GM19397 (cell line): Measurements from ENCODE around the gene POLR1C.
"Not testable (repeated sequence)": the region's sequence is repeated elsewhere in the genome, so short reads cannot be mapped to it uniquely, and the experiment has no call there.

Source experiments
- ATAC-seq: cut with Tn5 transposase; IDR thresholded peaks from one replicate; pipeline ENCODE4 v1.9.1; 2021; ENCODE audit warnings: mild to moderate bottlenecking, moderate library complexity; ENCODE audit not compliant: unreplicated experiment

POLR1C gene

DNA sequence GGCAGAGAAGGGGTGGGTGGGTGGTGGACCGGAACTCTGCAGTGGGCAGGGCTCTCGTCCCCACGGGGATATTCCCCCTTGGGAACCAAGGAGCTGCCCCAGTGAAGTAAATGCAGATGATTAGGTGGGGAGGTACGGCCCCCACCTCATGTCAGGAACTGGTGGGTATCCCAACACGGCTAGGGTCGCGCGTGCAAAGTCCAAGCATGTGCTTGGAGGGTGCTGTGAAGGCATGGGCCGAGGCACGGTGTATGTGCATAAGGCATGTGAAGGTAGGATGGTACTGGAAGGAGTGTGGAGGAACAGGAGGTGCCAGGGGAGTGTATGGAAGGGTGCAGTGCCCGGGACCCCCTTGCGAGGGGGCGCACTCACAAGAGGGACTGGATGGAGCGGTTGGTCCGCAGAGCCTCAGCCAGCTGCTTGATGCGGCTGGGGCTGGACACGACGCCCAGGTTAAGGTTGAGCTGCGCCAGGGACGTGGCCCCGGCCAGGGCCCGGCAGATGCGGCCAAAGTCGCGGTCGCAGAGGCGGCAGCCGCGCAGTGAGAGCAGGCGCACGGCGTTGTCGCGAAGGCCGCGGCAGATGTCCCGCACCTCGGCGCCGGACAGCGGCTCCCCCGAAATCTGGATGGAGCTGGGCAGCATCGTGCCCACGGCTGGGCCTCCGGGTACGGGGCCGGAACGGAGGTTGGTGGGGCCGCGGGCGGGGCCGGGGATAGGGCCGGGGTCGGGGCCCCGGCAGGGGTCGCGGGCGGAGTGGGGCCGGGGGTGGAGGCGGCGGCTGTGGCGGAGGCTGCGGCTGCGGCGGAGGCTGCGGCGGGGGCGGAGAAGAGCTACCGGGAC lies 7.5 kb upstream of the POLR1C start:
- no peak for ATAC-seq

DNA sequence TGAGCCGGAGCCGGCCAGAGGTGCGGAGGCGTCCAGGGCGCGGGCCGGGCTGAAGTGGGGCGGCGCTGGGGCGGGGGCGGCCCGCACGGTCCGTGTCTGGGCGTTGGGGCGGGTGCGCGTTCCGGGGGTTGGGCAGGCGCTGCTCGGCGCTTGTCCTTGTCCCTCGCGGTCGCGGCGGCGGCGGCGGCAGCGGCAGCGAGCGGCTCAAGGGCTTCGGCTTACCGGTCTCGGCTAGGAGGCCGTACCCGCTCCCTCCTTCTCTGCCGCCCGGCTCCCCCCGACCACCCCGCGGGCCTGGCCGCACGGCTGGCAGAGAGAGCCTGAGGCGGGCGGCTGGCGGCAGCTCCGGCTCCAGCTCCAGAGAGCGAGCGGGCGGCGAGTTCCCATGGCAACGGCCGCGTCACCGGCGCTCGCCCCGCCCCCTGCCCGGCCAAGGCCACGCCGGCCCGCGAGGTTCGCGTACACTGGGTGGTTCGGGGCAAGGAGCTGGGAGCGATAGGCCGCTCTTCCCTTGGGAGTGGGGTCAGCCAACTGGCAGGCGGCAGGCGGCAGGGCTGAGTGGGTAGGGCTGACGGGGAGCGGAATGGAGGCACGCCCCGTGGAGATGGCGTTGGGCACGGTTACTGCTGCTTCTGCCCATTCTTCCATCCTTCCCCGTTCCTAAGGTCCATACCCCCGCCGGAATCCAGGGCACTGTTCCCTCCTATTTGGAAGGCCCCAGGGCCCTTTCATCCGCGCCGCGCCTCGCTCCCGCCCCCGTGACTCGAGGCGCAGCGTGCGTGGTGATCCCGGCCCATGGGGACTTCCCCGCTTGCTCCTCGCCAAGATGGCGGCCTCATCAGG lies 6.7 kb upstream of the POLR1C start, which contains the start of gene LRRC73:
TSS of gene LRRC73 (minus strand) at position 363 of the 843 bp plus-strand sequence. CDS start 561 bp downstream, outside the sequence.
- ATAC-seq, result peak; percentile 62

DNA sequence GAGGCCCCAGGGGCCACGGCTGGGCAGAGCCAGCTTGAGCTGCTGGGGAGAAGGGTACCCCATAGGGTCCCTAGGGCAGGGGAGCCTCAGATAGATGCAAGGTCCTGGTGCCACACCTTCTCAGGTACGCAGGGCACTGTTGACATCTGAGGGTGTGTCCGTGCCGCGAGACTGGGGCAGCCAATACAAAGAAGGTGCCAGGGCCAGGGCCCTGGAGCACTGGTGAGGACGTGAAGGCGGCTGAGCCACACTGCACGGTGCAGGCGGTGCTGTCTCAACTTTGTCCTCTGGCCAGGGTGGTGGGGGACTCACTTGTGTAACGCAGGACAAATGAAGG lies 6.1 kb upstream of the POLR1C start:
- no peak for ATAC-seq

DNA sequence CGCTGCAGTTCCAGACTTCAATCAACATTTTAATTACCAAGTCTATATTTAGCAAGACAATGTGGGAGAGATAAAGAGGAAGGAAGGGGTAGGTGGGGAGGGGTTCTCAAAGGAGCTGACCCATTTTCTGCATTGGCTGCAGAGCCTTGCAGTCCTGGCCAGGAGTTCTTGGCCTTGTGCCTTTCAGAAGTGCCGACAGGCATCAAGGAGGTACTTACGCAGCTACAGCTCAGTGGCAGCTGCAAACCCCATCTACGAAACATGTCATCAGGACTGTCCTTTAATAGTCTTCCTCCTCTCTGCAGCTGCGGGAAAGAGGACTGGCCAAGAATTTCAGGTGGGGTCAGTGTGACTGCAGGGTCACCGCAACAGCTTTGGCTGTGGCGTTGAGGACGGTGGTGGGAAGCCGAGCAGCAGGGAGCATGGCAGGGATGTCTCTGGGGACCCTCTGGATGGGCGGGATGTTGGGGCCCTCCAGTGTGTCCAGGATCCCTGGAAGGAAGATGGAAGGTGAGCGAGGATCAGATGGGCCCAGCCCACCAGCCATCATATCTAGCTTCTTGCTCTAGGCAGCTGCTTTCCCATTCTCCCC lies 5.0 kb upstream of the POLR1C start:
- no peak for ATAC-seq

DNA sequence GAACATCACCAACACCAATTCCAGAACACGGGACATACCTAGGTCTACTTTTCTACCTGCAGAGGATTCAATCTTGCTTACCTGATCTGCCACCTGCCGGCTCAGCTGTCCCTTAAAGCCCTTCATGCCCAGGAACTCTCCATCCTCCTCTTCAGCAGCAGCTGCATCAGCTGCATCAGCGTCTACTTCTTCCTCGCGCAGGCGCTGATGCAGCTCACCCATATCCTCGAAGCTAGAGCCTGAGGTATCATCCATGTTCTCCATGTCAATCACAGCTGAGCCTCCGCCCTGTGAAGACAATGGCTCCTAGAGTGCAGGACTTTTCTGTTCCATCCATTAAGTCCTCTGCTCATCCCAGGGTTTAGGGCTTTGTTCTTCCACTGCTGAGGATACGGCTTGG lies 1.1 kb upstream of the POLR1C start:
- ATAC-seq, result no peak

DNA sequence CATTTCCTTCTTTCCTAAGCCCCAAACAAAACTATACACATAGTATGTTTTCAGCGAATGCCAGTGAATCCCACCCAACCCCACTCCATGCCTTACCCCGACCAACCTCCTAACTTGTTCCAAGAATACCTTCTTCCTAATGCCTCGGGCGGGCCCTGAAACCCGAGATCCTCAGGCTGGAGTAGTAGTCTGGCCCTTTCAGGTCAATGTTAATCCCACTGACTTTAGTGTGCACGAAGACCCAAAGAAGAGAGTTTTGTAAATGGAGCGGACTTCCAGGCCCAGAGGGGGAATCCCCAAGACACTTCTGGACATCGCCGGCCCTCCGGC lies 557 bp upstream of the POLR1C start:
- ATAC-seq, result no peak

DNA sequence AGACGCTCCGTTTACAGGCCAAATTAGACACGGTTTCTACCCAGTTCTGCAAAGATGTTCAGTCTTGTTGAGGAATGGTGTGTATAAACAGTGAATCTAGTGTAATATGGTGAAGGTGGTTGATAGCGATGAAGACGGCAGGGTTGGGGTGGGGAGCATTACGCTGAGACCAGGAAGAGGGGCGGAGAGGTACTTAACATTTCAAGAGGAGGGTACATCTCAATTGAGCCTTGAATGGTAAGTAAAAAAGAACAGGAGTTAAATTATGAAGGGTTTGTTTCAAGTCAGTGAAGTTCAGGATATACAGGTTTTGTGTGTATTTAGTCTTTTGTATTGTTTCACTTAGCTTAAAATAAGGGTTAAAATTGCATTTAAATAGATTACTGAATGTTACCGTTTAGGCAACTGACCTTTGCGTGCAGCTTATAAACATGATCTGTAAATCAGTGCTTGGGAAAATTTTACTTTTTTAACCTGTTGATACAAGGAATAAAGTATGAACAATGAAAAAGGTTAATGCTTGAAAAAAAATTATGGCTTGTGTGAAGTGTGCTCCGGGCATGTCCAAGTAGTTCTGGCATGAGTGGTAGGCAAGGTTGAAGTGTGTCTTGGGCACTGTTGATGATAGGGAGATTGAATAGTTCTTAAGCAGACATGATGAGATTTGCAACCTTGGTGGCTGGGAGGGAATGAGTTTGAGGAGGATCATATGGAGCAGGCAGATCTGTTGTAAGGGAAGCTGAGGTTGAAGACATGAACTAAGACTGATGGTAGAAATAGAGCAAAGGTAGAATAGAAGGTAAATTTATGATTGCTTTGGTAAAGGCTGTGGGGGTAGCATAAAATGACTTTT lies 842 bp downstream of the POLR1C start:
- no peak for ATAC-seq

DNA sequence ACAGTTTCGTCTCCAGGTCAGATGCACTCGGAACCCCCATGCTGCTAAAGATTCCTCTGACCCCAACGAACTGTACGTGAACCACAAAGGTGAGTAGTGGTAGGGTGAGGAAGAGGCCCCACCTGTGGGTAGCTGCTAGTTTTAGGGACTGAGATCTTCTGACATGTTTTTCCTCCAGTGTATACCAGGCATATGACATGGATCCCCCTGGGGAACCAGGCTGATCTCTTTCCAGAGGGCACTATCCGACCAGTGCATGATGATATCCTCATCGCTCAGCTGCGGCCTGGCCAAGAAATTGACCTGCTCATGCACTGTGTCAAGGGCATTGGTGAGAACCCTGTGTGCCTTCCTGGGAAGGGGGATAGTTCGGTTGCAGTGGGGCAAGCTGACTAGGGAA lies 3.2 kb downstream of the POLR1C start:
- ATAC-seq, result no peak

DNA sequence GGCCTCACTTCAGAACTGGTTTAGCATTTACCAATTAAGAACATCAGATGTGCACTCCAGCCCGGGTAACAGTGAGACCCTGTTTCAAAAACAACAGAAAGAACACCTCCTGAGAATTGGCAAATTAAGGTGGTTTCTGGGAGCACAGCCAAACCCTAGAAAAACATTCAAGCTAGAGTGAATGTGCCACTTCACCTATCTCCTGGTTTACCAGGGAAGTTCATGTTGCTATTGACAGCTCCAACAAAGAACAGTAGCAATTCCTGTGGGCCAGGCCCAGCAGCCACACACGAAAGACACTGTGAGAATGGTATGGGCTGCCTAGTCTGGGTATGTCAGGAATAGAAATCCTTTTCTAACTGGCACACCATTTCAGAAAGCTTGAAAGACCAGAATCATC lies 4.9 kb downstream of the POLR1C start:
- ATAC-seq, result no peak

DNA sequence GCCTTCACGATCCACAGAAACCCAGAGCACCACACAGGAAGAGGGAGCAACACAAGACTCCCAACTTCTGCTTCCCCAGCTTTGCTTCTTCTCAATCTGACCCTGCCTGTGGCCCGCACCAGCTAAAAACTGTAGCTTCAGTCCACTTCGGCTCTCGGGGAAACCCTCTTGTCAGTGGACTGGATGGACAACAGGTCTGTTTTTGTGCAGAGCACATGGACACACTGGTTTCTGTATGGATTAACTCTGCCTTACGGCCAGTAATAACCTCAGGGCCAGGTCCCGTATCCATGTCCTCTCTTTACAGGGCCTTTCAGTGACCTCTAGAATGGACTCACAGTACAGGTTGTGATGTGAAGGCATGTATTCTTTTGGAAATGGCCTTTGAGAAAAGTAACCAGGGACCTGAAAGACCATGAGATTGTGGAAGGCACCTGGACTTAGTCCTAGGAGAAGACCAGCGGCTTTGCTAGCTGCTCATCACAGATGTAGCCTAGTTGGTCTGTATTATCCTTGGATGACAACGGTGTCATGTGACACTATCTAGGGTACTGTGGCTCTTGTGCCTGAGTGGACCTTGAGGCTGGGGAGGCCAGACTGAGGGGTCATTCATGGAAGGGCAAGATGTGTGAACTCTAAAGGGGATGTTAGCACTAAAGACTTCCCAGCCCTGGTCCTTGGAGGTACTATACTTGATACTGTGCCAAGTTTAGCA lies 5.8 kb downstream of the POLR1C start:
- ATAC-seq, result no peak

DNA sequence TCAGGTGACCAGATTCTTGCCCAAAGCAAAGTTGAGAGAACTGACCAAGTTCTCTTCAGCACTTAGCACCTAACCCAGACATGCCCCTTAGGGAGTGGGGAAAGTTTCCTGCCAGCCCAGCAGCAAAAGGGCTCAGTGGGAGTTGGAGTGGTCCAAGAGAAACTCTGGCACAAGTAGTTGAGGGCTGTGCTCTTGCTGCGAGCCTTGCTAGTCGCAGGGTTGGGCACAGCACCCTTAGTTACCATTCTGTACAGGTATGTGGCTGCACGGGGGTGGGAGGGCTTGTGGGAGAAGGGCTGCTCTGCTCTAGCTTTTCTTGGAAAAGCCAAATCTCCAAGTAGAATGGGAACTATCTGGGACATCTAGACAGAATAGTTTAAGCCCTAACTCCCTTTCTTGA lies 6.4 kb downstream of the POLR1C start:
- no peak for ATAC-seq

DNA sequence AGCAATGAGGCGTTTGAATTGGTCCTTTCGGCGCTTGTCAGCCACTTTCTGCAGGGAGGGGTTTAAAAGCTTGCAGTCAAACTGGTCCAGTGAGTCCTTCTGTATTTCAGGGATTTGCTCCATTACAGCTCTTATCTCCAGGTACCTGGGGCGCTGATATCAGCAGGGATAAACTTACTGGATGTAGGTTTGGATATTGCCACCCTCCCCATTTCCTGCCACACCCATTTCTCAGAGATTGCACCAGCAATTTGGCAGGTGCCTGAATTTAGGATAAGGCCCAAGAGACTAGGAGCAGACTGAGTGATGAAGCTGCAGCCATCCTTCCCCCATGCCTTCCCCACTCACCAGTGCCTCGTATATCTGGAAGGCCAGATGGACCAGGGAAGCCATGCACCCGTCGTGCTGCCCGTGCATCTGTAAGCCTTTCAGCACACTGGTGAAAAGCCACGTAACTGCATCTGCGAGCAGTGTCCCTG lies 7.6 kb downstream of the POLR1C start:
- no peak for ATAC-seq

DNA sequence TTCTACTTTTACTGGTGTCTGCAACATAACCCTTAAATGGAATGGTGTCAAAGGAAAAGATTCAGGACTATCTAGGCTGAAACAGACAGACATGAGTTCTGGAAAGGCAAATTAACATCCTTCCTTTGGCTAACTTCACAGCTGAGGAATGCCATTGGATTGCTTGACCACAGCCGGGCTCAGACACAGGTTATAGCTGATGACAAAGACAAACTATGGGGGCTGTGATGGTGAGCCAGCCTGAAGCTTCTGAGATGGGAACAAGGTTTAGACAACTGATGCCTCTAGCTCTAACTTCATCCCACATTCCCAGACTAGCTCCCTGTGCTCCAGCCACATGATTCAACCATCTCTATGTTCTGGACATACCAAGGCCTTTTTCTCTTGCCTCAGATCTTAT lies 15.3 kb downstream of the POLR1C start:
- ATAC-seq, result no peak

DNA sequence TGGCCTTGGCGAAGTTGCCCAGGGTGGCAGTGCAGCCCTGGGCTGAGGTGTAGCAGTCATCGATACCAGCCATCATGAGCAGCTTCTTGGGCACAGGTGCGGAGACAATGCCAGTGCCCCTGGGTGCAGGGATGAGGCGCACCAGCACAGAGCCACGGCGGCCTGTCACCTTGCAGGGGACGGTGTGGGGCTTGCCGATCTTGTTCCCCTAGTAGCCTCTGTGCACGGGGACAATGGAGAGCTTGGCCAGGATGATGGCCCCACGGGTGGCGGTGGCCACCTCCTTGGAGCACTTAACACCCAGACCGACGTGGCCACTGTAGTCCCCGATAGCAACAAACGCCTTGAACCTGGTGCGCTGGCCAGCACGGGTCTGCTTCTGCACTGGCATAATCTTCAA lies 22.1 kb downstream of the POLR1C start:
- ATAC-seq, result not testable (repeated sequence)

DNA sequence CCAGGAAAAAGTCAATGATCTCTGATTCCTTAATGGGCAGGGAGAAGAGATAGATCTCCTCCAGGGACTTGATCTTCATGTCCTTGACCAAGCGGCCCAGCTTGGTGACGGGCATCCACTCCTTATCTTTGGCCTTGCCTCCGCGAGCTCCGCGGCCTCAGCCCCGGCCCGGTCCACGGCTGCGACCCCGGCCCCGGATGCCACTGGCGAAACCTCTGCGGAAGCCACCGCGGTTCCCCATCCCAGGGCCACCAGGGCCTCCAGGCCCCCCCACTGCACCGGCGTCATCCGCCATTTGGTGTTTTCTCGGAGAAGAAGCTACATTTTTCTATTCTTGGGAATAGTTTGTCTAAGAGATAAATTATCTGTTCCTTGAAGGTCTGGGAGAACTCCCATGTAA lies 22.5 kb downstream of the POLR1C start:
- ATAC-seq, result not testable (repeated sequence)

DNA sequence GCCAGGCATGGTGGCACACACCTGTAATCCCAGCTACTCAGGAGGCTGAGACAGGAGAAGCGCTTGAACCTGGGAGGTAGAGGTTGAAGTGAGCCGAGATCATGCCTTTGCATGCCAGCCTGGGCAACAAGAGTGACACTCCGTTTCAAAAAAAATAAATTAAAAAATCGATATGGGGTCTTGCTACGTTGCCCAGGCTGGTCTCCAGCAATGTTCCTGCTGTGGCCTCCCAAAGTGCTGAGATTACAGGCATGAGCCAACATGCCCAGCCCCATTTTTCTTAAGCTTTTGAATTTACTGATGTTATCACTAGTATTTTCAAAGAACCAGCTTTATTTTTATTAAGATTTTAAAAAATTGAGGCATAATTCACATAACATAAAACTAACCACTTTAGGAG lies 23.6 kb downstream of the POLR1C start:
- ATAC-seq, result no peak

DNA sequence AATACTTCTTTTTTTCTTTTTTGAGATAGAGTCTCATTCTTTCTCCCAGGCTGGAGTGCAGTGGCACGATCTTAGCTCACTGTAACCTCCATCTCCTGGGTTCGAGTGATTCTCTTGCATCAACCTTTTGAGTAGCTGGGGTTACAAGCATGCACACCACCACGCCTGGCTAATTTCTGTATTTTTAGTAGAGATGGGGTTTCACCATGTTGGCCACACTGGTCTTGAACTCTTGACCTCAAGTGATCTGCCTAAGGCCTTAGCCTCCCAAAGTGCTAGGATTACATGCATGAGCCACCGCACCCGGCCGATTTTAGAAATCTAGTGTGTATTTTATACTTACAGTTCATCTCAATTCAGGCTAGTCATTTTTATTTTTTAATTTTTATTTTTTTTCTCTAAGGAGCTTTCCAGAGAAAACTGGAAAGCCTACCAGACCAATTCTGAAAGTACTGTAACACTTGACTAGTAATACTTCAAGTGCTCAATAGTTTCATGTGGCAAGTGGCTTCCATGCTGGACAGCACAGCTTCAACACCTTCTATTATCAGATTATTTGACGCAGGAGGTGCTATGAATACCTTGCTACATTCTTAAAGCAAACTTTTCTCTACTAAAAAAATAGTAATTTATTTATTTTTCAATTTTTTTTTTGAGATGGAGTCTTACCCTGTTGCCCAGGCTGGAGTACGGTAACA lies 25.0 kb downstream of the POLR1C start:
- no peak for ATAC-seq

DNA sequence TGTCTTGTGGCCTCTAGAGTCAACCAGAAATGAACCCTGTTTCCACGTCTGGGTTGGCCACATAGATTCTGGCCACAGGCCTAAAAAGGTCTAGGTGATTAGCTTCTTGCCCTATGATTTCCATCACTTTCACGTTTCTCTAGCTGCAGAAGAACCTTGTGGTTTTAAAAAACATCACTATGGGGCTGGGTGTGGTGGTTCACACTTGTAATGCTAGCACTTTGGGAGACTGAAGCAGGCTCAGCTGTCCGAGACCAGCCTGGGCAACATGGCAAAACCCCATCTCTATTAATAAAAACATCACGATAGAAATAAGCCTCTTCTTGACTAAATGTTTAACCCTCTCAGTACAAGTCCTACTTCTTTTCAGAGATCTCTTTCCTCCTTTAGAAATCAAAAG lies 27.6 kb downstream of the POLR1C start:
- ATAC-seq, result no peak

DNA sequence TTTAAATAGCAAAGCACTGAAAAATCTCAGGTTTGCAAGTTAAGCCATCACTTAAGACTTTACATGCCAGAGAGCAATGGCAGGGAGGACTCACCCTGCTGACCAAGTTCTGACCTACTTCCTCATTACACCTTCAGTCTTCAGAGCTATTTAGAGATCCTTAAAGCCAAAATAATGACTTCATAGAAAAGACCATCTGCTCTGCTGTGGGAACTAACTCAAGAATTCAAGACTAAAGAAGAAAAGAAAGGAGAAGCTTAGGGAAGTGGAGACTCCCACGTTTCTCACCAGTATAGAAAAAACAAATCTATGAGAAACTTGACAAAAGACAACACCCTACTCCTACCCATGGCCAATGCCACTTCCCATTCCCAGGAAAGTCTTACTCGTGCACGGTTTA lies 30.3 kb downstream of the POLR1C start:
- no peak for ATAC-seq

DNA sequence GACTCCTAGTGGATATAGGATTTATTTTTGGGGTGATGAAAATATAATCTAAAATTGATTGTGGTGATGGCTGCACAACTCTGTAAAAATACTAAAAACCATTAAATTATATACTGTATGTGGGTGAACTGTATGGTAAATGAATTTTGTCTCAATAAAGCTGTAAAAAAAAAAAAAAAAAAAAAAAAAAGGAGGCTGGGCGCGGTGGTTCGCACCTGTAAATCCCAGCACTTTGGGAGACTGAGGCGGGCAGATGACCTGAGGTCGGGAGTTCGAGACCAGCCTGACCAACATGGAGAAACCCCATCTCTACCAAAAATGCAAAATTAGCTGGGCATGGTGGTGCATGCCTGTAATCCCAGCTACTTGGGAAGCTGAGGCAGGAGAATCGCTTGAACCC lies 40.7 kb downstream of the POLR1C start:
- ATAC-seq, result not testable (repeated sequence)
